ENCODE measurements around the gene DHX34.
"Not testable (repeated sequence)": the region's sequence is repeated elsewhere in the genome, so short reads cannot be mapped to it uniquely, and the experiment has no call there.

Gene DHX34

GRCh38 chr19:47408156-47408938 lies 59.2 kb downstream of the DHX34 start:
- H3K4me1 Mint-ChIP-seq, result no peaks in the 10 kb centered on the region
- no peak overlapping the region for H3K27ac Mint-ChIP-seq (ENCODE audit: low read depth)
- DNase-seq (ENCODE audit: low spot score in 2 of 2) (no peak), ATAC-seq (replicated peaks; ENCODE audit: extremely low read depth, poor library complexity, severe bottlenecking) (no peak)
- peaks cover 68% of the 10 kb centered on the region for H3K27me3 Mint-ChIP-seq
- no peaks in the 10 kb centered on the region for H3K9me3 Mint-ChIP-seq
- H3K36me3 Mint-ChIP-seq (ENCODE audit: insufficient read depth), result peaks cover 2% of the 10 kb centered on the region
- no peak overlapping the region for H3K4me3 Mint-ChIP-seq

GRCh38 chr19:47411101-47411500 lies 62.0 kb downstream of the DHX34 start:
- no peak overlapping the region for H3K27ac Mint-ChIP-seq (ENCODE audit: low read depth)
- H3K27me3 Mint-ChIP-seq, result peaks cover 68% of the 10 kb centered on the region
- peaks cover 2% of the 10 kb centered on the region for H3K36me3 Mint-ChIP-seq (ENCODE audit: insufficient read depth)
- no peaks in the 10 kb centered on the region for H3K4me1 Mint-ChIP-seq
- no peak for DNase-seq (ENCODE audit: low spot score in 2 of 2)
- no peak for ATAC-seq (replicated peaks; ENCODE audit: extremely low read depth, poor library complexity, severe bottlenecking)
- H3K9me3 Mint-ChIP-seq, result no peaks in the 10 kb centered on the region
- H3K4me3 Mint-ChIP-seq, result no peak overlapping the region

GRCh38 chr19:47411696-47412095 lies 62.6 kb downstream of the DHX34 start:
- not testable (repeated sequence) for H3K36me3 Mint-ChIP-seq (ENCODE audit: insufficient read depth); H3K4me1 Mint-ChIP-seq; H3K4me3 Mint-ChIP-seq; DNase-seq (ENCODE audit: low spot score in 2 of 2); ATAC-seq (replicated peaks; ENCODE audit: extremely low read depth, poor library complexity, severe bottlenecking); H3K27ac Mint-ChIP-seq (ENCODE audit: low read depth); H3K9me3 Mint-ChIP-seq
- H3K27me3 Mint-ChIP-seq, result peaks cover 68% of the 10 kb centered on the region

- no peaks in the 10 kb centered on the region for H3K9me3 Mint-ChIP-seq
- peaks cover 20% of the 10 kb centered on the region for H3K4me1 Mint-ChIP-seq
- no peak overlapping the region for H3K27ac Mint-ChIP-seq (ENCODE audit: low read depth)
- peaks cover 2% of the 10 kb centered on the region for H3K36me3 Mint-ChIP-seq (ENCODE audit: insufficient read depth)
- ATAC-seq (replicated peaks; ENCODE audit: extremely low read depth, poor library complexity, severe bottlenecking) (no peak), DNase-seq (ENCODE audit: low spot score in 2 of 2) (no peak)
- peaks cover 67% of the 10 kb centered on the region for H3K27me3 Mint-ChIP-seq
- no peak overlapping the region for H3K4me3 Mint-ChIP-seq
Measured at GRCh38 chr19:47413941-47414340, 64.8 kb downstream of the DHX34 start.

- H3K27ac Mint-ChIP-seq (ENCODE audit: low read depth), result no peak overlapping the region
- peaks cover 63% of the 10 kb centered on the region for H3K27me3 Mint-ChIP-seq
- H3K4me3 Mint-ChIP-seq, result no peak overlapping the region
Measured at GRCh38 chr19:47414469-47414868, 65.4 kb downstream of the DHX34 start.

GRCh38 chr19:47415953-47416642 lies 67.0 kb downstream of the DHX34 start:
- DNase-seq (ENCODE audit: low spot score in 2 of 2) (no peak), ATAC-seq (replicated peaks; ENCODE audit: extremely low read depth, poor library complexity, severe bottlenecking) (no peak)
- no peak overlapping the region for H3K4me3 Mint-ChIP-seq
- H3K27ac Mint-ChIP-seq (ENCODE audit: low read depth), result peak overlapping the region; percentile 43
- peaks cover 30% of the 10 kb centered on the region for H3K4me1 Mint-ChIP-seq
- peaks cover 76% of the 10 kb centered on the region for H3K27me3 Mint-ChIP-seq
- H3K36me3 Mint-ChIP-seq (ENCODE audit: insufficient read depth), result peaks cover 7% of the 10 kb centered on the region
- no peaks in the 10 kb centered on the region for H3K9me3 Mint-ChIP-seq

More at GRCh38 chr19:47414469-47414868, 65.4 kb downstream of the DHX34 start:
- DNase-seq (ENCODE audit: low spot score in 2 of 2) (no peak), ATAC-seq (replicated peaks; ENCODE audit: extremely low read depth, poor library complexity, severe bottlenecking) (no peak)
- Mint-ChIP-seq H3K9me3 (no peaks in the 10 kb centered on the region), H3K36me3 (ENCODE audit: insufficient read depth) (peaks cover 2% of the 10 kb centered on the region), H3K4me1 (peaks cover 20% of the 10 kb centered on the region)

- H3K4me3 Mint-ChIP-seq, result no peak overlapping the region
- H3K27ac Mint-ChIP-seq (ENCODE audit: low read depth), result peak overlapping the region; percentile 43
- peaks cover 81% of the 10 kb centered on the region for H3K27me3 Mint-ChIP-seq
Measured at GRCh38 chr19:47416643-47416985, 67.5 kb downstream of the DHX34 start.

GRCh38 chr19:47417107-47417745 lies 68.1 kb downstream of the DHX34 start:
- peaks cover 87% of the 10 kb centered on the region for H3K27me3 Mint-ChIP-seq
- no peak for DNase-seq (ENCODE audit: low spot score in 2 of 2)
- peak overlapping the region; percentile 23 for H3K4me3 Mint-ChIP-seq
- peak overlapping the region; percentile 43 for H3K27ac Mint-ChIP-seq (ENCODE audit: low read depth)
- H3K9me3 Mint-ChIP-seq, result no peaks in the 10 kb centered on the region
- ATAC-seq (replicated peaks; ENCODE audit: extremely low read depth, poor library complexity, severe bottlenecking), result no peak
- peaks cover 7% of the 10 kb centered on the region for H3K36me3 Mint-ChIP-seq (ENCODE audit: insufficient read depth)
- H3K4me1 Mint-ChIP-seq, result peaks cover 39% of the 10 kb centered on the region

More at GRCh38 chr19:47416643-47416985, 67.5 kb downstream of the DHX34 start:
- Mint-ChIP-seq H3K36me3 (ENCODE audit: insufficient read depth) (peaks cover 7% of the 10 kb centered on the region), H3K4me1 (peaks cover 34% of the 10 kb centered on the region), H3K9me3 (no peaks in the 10 kb centered on the region)
- ATAC-seq (replicated peaks; ENCODE audit: extremely low read depth, poor library complexity, severe bottlenecking) (no peak), DNase-seq (ENCODE audit: low spot score in 2 of 2) (no peak)

GRCh38 chr19:47417746-47418691 lies 68.9 kb downstream of the DHX34 start:
- Mint-ChIP-seq H3K36me3 (ENCODE audit: insufficient read depth) (peaks cover 7% of the 10 kb centered on the region), H3K9me3 (no peaks in the 10 kb centered on the region), H3K4me3 (peak overlapping the region; percentile 23)

GRCh38 chr19:47418692-47419029 lies 69.5 kb downstream of the DHX34 start:
- peaks cover 94% of the 10 kb centered on the region for H3K27me3 Mint-ChIP-seq
- peak overlapping the region; percentile 23 for H3K4me3 Mint-ChIP-seq
- peaks cover 7% of the 10 kb centered on the region for H3K36me3 Mint-ChIP-seq (ENCODE audit: insufficient read depth)
- no peak overlapping the region for H3K27ac Mint-ChIP-seq (ENCODE audit: low read depth)
- no peaks in the 10 kb centered on the region for H3K9me3 Mint-ChIP-seq
- ATAC-seq (replicated peaks; ENCODE audit: extremely low read depth, poor library complexity, severe bottlenecking) (no peak), DNase-seq (ENCODE audit: low spot score in 2 of 2) (no peak)
- peaks cover 46% of the 10 kb centered on the region for H3K4me1 Mint-ChIP-seq

More at GRCh38 chr19:47417746-47418691, 68.9 kb downstream of the DHX34 start:
- Mint-ChIP-seq H3K4me1 (peaks cover 46% of the 10 kb centered on the region), H3K27me3 (peaks cover 94% of the 10 kb centered on the region), H3K27ac (ENCODE audit: low read depth) (no peak overlapping the region)
- ATAC-seq (replicated peaks; ENCODE audit: extremely low read depth, poor library complexity, severe bottlenecking) (peak; percentile 21), DNase-seq (ENCODE audit: low spot score in 2 of 2) (no peak)

GRCh38 chr19:47419030-47419783 lies 70.1 kb downstream of the DHX34 start, which contains the start of gene MEIS3:
Gene MEIS3 (minus strand): TSS chr19:47419527. CDS start chr19:47419081, 446 bp downstream.
- DNase-seq (ENCODE audit: low spot score in 2 of 2), result no peak
- ATAC-seq (replicated peaks; ENCODE audit: extremely low read depth, poor library complexity, severe bottlenecking), result no peak
- H3K4me1 Mint-ChIP-seq, result peaks cover 46% of the 10 kb centered on the region
- peak within 1 kb of the TSS; percentile 23 for H3K4me3 Mint-ChIP-seq
- peaks cover 7% of the 10 kb centered on the region for H3K36me3 Mint-ChIP-seq (ENCODE audit: insufficient read depth)
- no peaks in the 10 kb centered on the region for H3K9me3 Mint-ChIP-seq
- H3K27ac Mint-ChIP-seq (ENCODE audit: low read depth), result no peak within 1 kb of the TSS
- peaks cover 94% of the 10 kb centered on the region for H3K27me3 Mint-ChIP-seq

All from central memory CD8-positive, alpha-beta T cell (primary cell).